ENCODE data around the gene POLR2E. TPM values are rescaled to one million over a fixed set of nuclear protein-coding genes. Genes with fewer than 3 reads are reported as not detected.

POLR2E gene
- total RNA-seq, 1 experiment from 2014 or later, result 281 TPM

DNA sequence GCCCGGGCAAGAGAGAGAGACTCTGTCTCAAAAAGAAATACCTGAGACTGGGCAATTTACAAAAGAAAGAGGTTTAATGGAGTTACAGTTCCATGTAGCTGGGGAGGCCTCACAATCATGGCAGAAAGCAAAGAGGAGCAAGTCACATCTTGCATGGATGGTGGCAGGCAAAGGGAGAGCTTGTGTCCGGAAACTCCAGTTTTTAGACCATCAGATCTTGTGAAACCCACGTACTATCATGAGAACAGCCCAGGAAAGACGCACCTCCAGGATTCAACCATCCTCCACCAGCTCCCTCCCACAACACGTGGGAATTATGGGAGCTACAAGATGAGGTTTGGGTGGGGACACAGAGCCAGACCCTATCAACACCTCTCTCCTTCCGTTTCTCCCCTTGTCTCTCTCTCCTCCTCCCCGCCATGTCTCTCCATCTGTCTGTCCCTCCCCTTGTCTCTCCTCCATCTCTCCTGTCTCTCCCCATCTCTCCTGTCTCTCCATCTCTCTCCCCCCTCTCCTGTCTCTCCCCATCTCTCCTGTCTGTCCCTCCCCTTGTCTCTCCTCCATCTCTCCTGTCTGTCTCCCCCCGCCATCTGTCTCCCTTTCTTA, 10.0 kb downstream of the POLR2E start:
- H3K9me3 ChIP-seq (ENCODE audit: control insufficient read depth in 1 of 2, insufficient read depth in 1 of 2, low read depth in 1 of 2, low read length in 2 of 2), result no peaks in the 10 kb centered on the region
- ChIA-PET POLR2A (interaction anchor here (0.8 kb wide), 1 partner anchor 17 kb away, joined by 4 read pairs; no protein-coding TSS in a partner anchor), CTCF (no interaction called here)

More for the DNA sequence above, 10.0 kb downstream of the POLR2E start:
- BruUV-seq (replicated peaks), result no TSS peak
- RAD21 ChIA-PET (ENCODE audit: low non-redundant PET in 1 of 2, low total read pairs in 2 of 2, uncharacterized antibody in 2 of 2, unreplicated experiment in 2 of 2), result no interaction called here
- Histone ChIP-seq H3K4me3 (replicated peaks in 1 of 2; ENCODE audit: low read depth in 1 of 2, low read length in 2 of 2) (no peak overlapping the region), H3K4me1 (ENCODE audit: control insufficient read depth in 1 of 2, insufficient read depth in 2 of 2, low read length in 2 of 2) (peaks cover 4 to 18% of the 10 kb centered on the region in 2 experiments), H4K20me1 (ENCODE audit: insufficient read depth) (no peaks in the 10 kb centered on the region), H3K27me3 (ENCODE audit: insufficient read depth, low read length) (no peaks in the 10 kb centered on the region), H3K79me2 (ENCODE audit: insufficient read depth, low read length) (no peaks in the 10 kb centered on the region), H3K9me2 (ENCODE audit: insufficient read depth) (no peaks in the 10 kb centered on the region), H3K4me2 (ENCODE audit: low read length) (no peak overlapping the region), H3K27ac (ENCODE audit: low read depth, low read length) (peak overlapping the region; percentile 26; the same call in 1 of the 2 replicates), H3K9ac (ENCODE audit: low read length) (no peak overlapping the region), H2AFZ (ENCODE audit: low read depth, low read length, poor library complexity, severe bottlenecking) (no peak overlapping the region), H3K36me3 (ENCODE audit: control insufficient read depth in 1 of 2, insufficient read depth in 2 of 2, low read length in 2 of 2) (peaks cover 7 to 29% of the 10 kb centered on the region in 2 experiments; a peak in 3 of 4 replicates)
- intact Hi-C loops (cut with micrococcal nuclease), result no loop called here
- no peak for ATAC-seq
- TF ChIP-seq ZFX (IDR thresholded peaks at IDR 0.05), result no peak
- no peak for TF ChIP-seq CBX3 (IDR thresholded peaks at IDR 0.05; ENCODE audit: low read depth)
- TF ChIP-seq POLR2AphosphoS5 (IDR thresholded peaks at IDR 0.05; ENCODE audit: low read depth, low read length), result peak; percentile 23; the same call in 1 of the 2 replicates
- TF ChIP-seq, protein P1, sequence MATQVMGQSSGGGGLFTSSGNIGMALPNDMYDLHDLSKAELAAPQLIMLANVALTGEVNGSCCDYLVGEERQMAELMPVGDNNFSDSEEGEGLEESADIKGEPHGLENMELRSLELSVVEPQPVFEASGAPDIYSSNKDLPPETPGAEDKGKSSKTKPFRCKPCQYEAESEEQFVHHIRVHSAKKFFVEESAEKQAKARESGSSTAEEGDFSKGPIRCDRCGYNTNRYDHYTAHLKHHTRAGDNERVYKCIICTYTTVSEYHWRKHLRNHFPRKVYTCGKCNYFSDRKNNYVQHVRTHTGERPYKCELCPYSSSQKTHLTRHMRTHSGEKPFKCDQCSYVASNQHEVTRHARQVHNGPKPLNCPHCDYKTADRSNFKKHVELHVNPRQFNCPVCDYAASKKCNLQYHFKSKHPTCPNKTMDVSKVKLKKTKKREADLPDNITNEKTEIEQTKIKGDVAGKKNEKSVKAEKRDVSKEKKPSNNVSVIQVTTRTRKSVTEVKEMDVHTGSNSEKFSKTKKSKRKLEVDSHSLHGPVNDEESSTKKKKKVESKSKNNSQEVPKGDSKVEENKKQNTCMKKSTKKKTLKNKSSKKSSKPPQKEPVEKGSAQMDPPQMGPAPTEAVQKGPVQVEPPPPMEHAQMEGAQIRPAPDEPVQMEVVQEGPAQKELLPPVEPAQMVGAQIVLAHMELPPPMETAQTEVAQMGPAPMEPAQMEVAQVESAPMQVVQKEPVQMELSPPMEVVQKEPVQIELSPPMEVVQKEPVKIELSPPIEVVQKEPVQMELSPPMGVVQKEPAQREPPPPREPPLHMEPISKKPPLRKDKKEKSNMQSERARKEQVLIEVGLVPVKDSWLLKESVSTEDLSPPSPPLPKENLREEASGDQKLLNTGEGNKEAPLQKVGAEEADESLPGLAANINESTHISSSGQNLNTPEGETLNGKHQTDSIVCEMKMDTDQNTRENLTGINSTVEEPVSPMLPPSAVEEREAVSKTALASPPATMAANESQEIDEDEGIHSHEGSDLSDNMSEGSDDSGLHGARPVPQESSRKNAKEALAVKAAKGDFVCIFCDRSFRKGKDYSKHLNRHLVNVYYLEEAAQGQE (IDR thresholded peaks at IDR 0.05; ENCODE audit: low read depth), result no peak
- TF ChIP-seq FOSL1 (IDR thresholded peaks at IDR 0.05; ENCODE audit: low read depth), result no peak
- no peak for TF ChIP-seq SIN3A (IDR thresholded peaks at IDR 0.05; ENCODE audit: low read depth)
- DNase-seq (ENCODE audit: low read depth, low spot score), result no peak
